Fibroblast of mammary gland (primary cell): ENCODE results near the gene TRAP1.

Source experiments
- DNase-seq: peaks from one replicate; pipeline ENCODE4 v3.0.0-alpha.2; 2010; ENCODE audit warnings: low read depth
- H3K4me3 ChIP-seq: 2 replicates; pipeline ENCODE4 v1.5.1; 2011; ENCODE audit warnings: low read depth, mild to moderate bottlenecking, low read length, moderate library complexity; ENCODE audit not compliant: control insufficient read depth
- CTCF ChIP-seq: conservative IDR thresholded peaks from 2 replicates; pipeline ENCODE4 v1.5.1; 2011; ENCODE audit warnings: low read depth, low read length, inconsistent platforms; ENCODE audit not compliant: control insufficient read depth, insufficient read depth

The TRAP1 gene

GRCh38 chr16:3671424-3671823 lies 45.9 kb downstream of the TRAP1 start:
- no peak for DNase-seq
- H3K4me3 ChIP-seq = no peak overlapping the region
- TF ChIP-seq CTCF = no peak

- no peak overlapping the region for H3K4me3 ChIP-seq
- no peak for TF ChIP-seq CTCF
- DNase-seq = no peak
Observed at GRCh38 chr16:3670711-3671110, 46.6 kb downstream of the TRAP1 start.

DNA sequence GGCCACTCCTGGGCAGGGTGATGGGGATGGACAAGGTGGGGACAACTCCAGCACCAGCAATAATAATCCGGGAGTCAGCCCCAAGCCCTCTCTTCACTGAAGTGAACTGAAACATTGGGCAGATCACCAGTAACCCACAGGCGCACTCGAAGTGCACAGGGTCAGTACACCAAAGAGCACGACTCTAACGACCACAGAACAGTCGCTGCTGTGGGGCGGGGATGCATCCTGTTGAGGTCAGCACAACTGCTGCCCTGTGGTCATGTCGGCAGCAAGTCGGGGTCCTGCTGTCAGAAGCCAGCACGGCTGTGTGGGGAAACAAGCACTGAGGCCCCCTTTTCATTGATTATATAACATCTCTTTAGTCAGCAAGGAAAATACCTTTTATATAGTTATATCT lies 48.2 kb downstream of the TRAP1 start:
- no peak for DNase-seq
- TF ChIP-seq CTCF = no peak

GRCh38 chr16:3668626-3669025 lies 48.7 kb downstream of the TRAP1 start:
- no peak for DNase-seq
- no peak for TF ChIP-seq CTCF
- H3K4me3 ChIP-seq = no peak overlapping the region

More for the DNA sequence above, 48.2 kb downstream of the TRAP1 start:
- H3K4me3 ChIP-seq = no peak overlapping the region

DNA sequence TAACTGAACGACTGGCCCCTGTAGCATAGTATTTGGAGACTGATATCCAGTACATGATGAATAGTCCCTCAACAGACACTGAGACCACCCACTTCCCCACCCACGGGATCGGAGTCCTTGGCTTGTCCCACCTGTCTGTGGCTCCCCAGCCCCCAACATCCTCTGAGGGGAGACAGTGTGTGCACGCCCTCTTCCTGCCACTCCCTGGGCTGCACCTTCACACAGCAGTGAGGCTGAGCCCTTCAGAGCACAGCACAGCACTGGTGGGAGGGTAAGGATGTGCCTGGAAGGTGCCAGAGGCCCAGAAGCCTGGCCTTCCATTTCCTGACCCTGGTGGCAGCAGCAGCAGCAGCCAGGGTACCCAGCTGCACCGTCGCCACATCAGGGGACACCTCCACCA lies 51.8 kb downstream of the TRAP1 start:
- DNase-seq = no peak
- H3K4me3 ChIP-seq = no peak overlapping the region
- TF ChIP-seq CTCF = no peak

DNA sequence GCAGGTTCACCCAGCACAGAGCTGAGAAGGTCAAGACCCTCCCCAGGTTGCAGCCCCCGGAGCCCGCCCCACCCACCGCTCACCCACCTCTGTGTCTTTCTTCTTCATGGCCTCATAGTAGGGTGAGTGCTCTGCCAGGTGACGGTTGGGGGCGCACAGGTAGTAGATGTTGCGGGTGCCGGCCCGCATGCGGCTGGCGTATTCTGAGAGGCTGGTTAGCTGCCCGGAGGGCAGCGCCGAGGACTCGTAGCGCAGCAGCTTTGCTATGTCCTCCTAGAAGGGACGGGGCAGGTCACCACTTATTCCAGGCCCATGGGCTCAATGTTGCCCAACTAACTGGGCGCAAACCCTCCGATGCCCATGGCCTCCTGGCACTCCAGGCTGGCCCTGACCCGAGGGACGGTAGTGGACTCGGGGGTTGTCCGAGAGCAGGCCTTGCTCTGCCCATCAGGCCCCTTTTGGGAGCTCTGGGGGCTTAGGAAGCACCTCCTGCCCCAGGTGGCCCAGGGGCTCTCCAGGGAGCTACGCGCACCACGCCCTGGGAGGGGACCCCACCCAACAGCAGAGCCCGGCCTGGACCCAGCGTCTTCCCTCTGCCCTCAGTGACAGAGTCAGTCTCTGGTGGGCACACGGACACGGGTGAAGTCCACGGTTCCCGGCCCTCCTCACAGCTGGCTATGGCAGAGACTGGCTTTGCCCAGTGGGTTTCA lies 53.0 kb downstream of the TRAP1 start:
- no peak for DNase-seq
- TF ChIP-seq CTCF = no peak
- no peak overlapping the region for H3K4me3 ChIP-seq

DNA sequence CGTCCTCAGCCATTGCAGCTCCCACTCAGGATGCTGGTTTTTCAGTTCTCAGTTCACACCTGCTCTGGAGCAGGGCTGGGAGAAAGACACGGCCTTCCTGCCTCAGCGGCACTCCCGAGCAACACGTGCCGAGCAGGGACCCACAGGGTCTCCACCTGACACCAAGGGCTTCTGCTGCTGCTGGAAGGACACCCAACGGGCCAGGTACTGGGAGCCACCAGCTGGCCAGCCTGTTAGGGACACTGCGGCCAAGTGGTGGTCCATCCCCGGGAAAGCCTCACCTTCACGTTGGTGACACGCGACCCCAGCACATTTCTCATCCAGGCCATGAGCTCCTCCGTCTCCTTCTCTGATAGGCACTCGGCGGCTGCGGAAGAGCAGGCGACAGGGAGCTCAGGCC lies 54.7 kb downstream of the TRAP1 start:
- no peak overlapping the region for H3K4me3 ChIP-seq
- DNase-seq = no peak
- TF ChIP-seq CTCF = no peak
